GM18858 (cell line): ENCODE data around the gene TCF3.
"Not testable (repeated sequence)": the region's sequence is repeated elsewhere in the genome, so short reads cannot be mapped to it uniquely, and the experiment has no call there.

Experiments used
- ATAC-seq: cut with Tn5 transposase; IDR thresholded peaks from one replicate; pipeline ENCODE4 v1.9.1; 2021; ENCODE audit not compliant: unreplicated experiment

Gene TCF3

GRCh38 chr19:1673645-1674292, 21.4 kb upstream of the TCF3 start:
- ATAC-seq, result no peak

DNA sequence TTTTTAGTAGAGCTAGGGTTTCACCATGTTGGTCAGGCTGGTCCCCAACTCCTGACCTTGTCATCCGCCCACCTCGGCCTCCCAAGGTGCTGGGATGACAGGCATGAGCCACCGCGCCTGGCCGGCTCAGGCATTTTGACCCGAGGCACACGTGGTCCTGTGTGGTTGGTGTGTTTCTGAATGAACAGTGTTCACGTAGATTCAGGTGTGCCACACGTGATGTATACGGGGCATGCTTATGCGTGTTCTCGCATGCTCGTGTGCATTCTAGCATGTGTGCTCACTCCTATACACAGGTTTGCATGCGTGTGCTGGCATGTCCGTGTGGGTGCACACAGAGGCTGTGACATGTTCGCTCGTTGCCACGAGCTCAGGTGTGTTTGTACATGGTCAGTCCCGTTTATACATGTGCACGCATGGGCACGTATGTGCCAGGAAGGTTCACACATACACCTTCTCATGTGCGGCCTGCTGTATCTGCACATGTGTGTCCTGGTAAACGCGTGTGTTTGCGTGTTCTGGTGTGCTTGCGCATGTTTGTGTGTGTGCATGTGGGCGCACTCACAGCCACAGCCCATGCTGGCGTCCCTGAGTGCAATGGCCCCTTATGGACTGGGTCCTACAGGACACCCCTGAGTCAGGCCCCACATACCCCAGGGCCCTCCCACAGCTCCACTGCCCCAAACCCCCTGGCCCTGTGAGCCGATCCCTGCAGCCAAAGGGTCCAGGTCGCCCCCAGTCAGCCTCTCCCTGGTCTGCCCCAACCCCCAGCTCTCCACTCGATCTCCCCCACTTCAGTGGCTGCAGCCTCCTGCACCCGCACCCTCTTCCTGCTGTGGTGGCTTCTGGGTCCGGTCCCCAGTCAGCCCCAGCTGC, 20.6 kb upstream of the TCF3 start:
- no peak for ATAC-seq

DNA sequence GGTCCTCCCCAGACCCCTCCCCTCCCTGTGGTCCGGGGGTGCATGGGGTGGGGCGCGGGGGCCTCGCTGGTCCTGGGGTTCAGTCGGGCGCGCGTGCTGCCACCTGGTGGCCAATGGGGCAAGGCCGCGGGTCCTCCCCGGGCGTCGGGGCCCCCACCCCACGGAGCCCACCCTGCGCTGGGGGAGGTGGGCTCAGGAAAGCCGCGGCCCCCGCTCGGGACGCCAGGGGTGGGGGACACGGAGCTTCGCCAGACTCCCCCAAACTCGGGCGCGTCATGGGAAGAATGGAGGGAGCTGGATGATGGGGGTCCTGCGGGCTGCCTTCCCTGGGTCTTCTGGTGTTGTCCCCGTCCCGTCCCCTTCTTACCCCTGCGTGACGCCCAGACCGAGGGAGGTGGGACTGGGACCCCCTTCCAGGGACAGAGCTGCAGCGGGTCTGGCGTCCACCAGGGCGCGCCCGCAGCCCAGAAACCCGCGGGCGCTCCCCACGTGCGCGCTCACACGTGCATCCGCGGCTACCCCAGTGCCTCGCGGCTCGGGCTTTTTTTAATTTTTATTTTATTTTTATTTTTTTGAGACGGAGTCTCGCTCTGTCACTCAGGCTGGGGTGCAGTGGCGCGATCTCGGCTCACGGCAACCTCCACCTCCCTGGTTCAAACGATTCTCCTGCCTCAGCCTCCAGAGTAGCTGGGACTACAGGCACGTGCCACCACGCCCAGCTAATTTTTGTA, 19.8 kb upstream of the TCF3 start:
- ATAC-seq, result no peak

DNA sequence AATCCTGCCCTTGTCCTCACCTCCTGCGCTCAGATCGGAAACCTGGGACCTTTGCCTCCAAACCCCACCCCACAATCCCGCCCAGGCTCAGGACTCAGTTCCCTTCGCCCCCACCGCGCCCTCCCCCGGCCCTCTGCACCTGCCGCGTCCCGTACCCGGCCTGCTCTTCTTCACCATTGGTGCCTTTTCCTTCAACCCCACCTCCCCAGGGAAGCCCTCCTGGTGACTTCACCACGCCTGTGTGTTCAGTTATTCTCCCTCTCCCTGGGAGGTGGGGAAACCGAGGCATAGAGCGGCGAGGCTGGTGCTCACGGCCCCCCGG, 19.3 kb upstream of the TCF3 start:
- no peak for ATAC-seq

DNA sequence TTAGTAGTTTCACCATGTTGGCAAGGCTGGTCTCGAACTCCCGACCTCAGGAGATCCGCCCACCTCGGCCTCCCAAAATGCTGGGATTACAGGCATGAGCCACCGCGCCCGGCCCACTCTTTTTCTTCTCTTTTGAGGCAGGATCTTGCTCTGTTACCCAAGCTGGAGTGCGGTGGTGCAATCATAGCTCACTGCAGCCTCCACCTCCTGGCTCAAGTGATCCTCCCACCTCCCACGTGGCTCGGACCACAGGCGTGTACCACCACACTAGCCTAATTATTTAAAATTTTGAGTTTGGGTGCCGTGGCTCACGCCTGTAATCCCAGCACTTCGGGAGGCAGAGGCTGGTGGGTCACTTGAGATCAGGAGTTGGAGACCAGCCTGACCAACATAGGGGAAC, 18.3 kb upstream of the TCF3 start:
- ATAC-seq, result not testable (repeated sequence)

DNA sequence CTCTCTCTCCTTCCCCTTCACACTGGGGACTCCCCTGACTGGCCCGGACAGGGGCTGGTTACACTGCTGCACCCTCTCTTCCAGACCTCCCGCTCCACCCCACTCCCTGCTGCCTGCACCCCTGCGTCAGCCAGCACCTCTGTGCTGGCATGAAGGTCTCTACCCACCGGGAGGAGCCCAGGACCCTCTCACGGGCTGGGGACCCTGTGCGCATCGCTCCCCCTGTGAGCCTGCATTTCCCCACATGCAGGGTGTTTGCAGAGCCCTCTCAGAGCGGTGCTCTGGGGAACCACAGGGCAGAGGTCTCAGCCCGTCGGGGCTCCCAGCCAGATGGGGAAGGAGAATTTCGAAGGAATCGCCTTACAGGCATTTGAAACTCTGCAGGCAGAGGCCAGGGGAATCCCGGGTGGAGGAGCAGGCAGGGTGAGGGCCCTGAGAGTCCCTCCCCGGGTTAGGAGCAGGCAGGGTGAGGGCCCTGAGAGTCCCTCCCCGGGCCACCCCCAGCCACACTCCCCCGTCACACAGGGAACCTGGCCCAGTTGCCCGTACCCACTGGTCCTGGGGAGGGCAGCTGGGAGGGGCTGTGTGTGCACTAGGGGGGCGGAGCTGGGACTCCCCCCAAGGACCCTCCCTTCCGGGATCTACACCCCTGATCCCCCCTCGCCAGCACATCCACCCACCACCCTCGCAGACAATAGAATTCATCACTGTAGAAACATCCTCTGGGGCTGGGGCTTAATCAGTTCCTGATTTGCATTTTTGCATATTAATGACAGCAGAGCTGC, 16.3 kb upstream of the TCF3 start:
- no peak for ATAC-seq

GRCh38 chr19:1668048-1668485, 15.7 kb upstream of the TCF3 start:
- ATAC-seq, result no peak

GRCh38 chr19:1665565-1666047, 13.2 kb upstream of the TCF3 start:
- no peak for ATAC-seq

- no peak for ATAC-seq
These were observed 11.4 kb upstream of the TCF3 start for GRCh38 chr19:1663852-1664251.

DNA sequence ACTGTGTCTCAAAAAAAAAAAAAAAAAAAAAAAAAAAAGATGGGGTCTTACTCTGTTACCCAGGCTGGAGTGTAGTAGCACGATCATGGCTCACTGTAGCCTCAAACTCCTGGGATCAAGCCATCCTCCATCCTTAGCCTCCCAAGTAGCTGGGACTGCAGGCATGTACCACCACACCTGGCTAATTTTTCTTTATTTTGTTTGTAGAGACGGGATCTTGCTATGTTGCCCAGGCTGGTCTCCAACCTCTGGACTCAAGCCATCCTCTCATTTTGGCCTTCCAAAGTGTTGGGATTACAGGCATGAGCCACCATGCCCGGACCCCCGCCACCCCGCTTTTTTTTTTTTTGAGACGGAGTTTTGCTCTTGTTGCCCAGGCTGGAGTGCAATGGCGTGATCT, 10.8 kb upstream of the TCF3 start:
- not testable (repeated sequence) for ATAC-seq

GRCh38 chr19:1661995-1662394, 9.6 kb upstream of the TCF3 start:
- ATAC-seq, result no peak

- no peak for ATAC-seq
These were observed 6.6 kb upstream of the TCF3 start for GRCh38 chr19:1659084-1659427.

GRCh38 chr19:1658150-1659083, 6.0 kb upstream of the TCF3 start:
- no peak for ATAC-seq

- ATAC-seq, result no peak
These were observed 5.3 kb upstream of the TCF3 start for GRCh38 chr19:1657746-1658145.

- no peak for ATAC-seq
These were observed 4.6 kb upstream of the TCF3 start for GRCh38 chr19:1656988-1657536.

GRCh38 chr19:1655987-1656608, 3.7 kb upstream of the TCF3 start:
- ATAC-seq, result no peak

GRCh38 chr19:1655131-1655981, 2.9 kb upstream of the TCF3 start:
- no peak for ATAC-seq

GRCh38 chr19:1654178-1654792, 1.9 kb upstream of the TCF3 start:
- no peak for ATAC-seq
